Measurements from ENCODE around the gene HS6ST2.

Gene HS6ST2

DNA sequence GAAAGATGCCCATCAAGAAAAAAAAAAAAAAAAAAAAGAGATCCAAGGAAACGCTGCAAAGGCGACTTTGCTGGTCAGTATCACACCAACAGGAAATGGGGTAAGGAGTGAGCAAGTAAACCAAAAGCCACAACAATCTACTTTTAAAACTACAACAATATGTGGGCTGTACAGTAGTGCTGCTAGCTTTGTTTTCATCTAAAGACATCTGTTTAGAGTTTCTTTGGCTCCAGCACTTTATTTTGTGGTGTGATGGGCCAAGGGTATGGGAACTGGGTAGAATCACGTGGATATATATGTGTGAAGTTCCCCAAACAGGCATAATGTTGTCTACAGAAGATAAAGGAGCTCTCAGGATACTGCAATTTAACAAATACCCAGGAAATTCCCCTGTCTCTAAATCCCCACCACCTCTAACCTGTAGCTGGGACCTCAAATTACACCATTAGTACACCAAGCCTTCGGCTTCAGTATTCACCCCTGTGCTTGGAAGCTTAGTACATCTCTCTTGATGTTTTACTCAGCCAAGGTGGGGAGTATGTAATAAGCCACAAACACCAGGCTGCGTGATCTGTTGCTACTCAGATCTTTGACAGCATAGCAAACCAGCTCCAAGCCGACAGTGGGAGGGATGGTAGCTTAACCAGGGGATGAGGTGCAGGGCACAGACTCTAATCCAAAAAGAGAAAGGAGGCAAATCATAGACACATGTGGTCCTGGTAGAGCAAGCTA is 207.9 kb downstream of the HS6ST2 start:
- TF ChIP-seq, protein P1, sequence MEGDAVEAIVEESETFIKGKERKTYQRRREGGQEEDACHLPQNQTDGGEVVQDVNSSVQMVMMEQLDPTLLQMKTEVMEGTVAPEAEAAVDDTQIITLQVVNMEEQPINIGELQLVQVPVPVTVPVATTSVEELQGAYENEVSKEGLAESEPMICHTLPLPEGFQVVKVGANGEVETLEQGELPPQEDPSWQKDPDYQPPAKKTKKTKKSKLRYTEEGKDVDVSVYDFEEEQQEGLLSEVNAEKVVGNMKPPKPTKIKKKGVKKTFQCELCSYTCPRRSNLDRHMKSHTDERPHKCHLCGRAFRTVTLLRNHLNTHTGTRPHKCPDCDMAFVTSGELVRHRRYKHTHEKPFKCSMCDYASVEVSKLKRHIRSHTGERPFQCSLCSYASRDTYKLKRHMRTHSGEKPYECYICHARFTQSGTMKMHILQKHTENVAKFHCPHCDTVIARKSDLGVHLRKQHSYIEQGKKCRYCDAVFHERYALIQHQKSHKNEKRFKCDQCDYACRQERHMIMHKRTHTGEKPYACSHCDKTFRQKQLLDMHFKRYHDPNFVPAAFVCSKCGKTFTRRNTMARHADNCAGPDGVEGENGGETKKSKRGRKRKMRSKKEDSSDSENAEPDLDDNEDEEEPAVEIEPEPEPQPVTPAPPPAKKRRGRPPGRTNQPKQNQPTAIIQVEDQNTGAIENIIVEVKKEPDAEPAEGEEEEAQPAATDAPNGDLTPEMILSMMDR (IDR thresholded peaks at IDR 0.05; ENCODE audit: low read depth, low read length), result no peak
- no peak overlapping the region for H3K4me3 ChIP-seq (ENCODE audit: low read depth, low read length)

DNA sequence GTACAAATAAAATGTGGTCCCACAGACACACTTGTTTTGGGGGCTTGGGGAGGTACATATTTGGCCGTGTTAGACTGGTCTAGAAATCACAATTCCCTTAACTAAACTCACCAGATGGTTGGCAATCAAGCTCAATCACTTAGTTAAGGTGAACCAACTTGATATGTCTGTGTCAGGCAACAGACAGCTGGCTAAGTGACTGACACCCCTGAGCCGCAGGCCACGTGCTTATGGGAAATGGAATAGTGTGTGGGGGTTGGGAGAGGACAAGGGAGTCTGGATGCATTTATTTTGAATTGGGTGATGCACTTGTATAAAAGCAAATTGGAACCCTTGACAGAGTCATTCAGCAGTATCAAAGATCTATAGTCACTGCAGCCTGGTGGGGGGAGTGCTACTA is 209.0 kb downstream of the HS6ST2 start:
- TF ChIP-seq, protein P1 (IDR thresholded peaks at IDR 0.05; ENCODE audit: low read depth, low read length), result no peak
- H3K4me3 ChIP-seq (ENCODE audit: low read depth, low read length), result no peak overlapping the region

DNA sequence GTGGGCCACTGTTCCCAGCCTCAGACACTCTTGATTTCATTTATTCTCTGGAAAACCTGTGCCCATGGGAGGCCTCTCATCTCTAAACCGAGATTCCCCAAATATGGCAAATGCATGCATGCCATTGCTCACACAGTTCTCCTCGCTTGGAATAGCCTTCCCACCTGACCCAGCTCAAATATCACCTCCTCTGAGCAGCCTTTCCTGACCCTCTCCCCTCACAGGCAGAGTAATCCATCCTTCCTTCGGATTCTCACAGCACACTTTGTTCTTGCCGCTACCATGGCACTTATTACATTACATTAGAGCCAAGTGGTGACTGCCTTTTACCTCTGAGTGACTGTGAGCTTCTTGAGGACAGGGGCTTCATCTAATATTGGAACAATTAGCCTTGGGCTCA is 209.5 kb downstream of the HS6ST2 start:
- H3K4me3 ChIP-seq (ENCODE audit: low read depth, low read length), result no peak overlapping the region
- TF ChIP-seq, protein P1 (IDR thresholded peaks at IDR 0.05; ENCODE audit: low read depth, low read length), result no peak

DNA sequence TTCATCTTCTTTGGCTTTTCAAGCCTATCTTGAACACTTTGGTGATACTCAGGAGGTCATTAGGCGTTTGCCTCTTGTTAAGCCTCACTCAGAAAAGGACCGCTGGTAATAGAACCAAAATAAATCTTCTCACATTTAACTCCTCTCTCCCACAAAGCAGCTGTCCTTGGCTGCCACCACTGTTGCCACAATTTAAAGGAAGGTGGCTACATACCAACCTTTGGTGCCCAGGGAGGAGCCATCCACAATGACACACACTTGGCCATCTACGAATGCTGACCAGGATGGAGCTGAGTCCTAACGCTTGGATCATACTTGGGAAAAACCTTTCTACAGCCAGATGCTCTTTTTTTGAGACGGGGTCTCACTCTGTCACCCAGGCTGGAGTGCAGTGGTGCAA is 210.2 kb downstream of the HS6ST2 start:
- TF ChIP-seq, protein P1 (IDR thresholded peaks at IDR 0.05; ENCODE audit: low read depth, low read length), result no peak
- H3K4me3 ChIP-seq (ENCODE audit: low read depth, low read length), result no peak overlapping the region

DNA sequence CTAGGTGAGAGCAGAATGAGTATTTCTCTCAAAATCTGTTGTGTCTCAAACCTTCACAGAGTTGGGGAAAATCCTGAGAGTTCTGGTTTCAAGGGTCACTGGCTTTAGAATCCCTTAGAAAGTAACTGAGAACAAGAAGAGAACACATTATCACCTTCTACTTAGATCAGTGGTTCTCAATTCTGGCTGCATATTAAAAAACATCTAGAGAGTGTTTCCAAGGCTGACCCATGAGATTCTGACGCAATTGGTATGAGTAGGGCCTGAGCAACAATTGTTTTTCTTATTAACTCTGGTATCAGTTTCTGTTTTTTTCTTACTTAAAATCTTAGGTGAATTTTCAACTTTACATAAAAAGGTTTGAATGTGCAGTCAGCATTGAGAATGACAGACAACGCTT is 212.8 kb downstream of the HS6ST2 start:
- TF ChIP-seq, protein P1 (IDR thresholded peaks at IDR 0.05; ENCODE audit: low read depth, low read length), result no peak
- no peak overlapping the region for H3K4me3 ChIP-seq (ENCODE audit: low read depth, low read length)

DNA sequence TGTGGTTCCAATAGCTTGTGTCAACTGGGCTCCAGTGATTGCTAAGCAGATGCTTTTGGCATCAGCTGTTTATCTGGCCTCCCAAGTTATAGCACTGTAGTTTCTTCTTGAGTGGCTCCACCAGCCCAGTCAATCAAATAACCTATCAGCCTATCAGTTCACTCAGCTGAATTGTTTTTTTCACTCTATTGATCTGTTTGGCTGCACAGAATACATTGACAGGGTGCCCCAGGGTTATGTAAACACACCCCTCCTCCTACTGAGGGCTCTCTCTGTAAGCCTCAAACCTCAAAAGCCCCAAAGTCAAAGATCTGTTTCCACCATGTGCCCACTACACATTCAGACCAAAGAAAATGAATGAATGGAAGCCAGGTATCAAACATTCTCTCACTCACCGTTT is 214.0 kb downstream of the HS6ST2 start:
- TF ChIP-seq, protein P1 (IDR thresholded peaks at IDR 0.05; ENCODE audit: low read depth, low read length), result no peak
- H3K4me3 ChIP-seq (ENCODE audit: low read depth, low read length), result no peak overlapping the region

DNA sequence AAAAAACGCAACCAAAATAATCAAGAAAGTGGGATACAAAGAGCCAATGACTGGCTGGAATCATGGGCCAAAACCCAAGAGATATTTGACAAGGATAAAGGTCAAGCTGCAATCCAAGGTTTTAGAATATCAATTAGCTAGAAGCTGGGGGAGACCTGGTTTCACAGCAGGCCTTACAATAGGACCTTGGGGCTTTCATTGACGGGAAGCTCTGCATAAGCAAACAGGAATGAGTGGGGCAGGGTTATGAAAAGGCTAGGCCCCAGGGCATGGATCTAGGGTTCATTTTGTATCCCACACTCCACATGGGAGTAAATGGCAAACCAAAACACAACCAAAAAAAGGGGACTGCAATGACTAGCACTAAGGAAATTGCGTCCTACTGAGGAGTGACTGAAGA is 215.3 kb downstream of the HS6ST2 start:
- H3K4me3 ChIP-seq (ENCODE audit: low read depth, low read length), result no peak overlapping the region
- TF ChIP-seq, protein P1 (IDR thresholded peaks at IDR 0.05; ENCODE audit: low read depth, low read length), result no peak
